ENCODE measurements around the gene TBXT.
"Not testable (repeated sequence)": the region's sequence is repeated elsewhere in the genome, so short reads cannot be mapped to it uniquely, and the experiment has no call there.

Gene TBXT

GRCh38 chr6:166167801-166168615 lies at the start of gene TBXT:
TSS of gene TBXT (minus strand) at chr6:166167851. CDS start at chr6:166167591, 260 bp downstream.
- no peak for DNase-seq (ENCODE audit: low spot score)

- DNase-seq (ENCODE audit: low spot score): no peak
These were observed 39.6 kb upstream of the TBXT start for GRCh38 chr6:166207284-166207561.

GRCh38 chr6:166206510-166207283 lies 39.0 kb upstream of the TBXT start:
- no peak for DNase-seq (ENCODE audit: low spot score)

- DNase-seq (ENCODE audit: low spot score): no peak
These were observed 38.4 kb upstream of the TBXT start for GRCh38 chr6:166206066-166206465.

- DNase-seq (ENCODE audit: low spot score): no peak
These were observed 37.4 kb upstream of the TBXT start for GRCh38 chr6:166204852-166205650.

GRCh38 chr6:166203641-166204222 lies 36.1 kb upstream of the TBXT start:
- DNase-seq (ENCODE audit: low spot score): no peak

GRCh38 chr6:166203003-166203640 lies 35.5 kb upstream of the TBXT start:
- DNase-seq (ENCODE audit: low spot score): peak; percentile 79

GRCh38 chr6:166202321-166202733 lies 34.7 kb upstream of the TBXT start:
- no peak for DNase-seq (ENCODE audit: low spot score)

GRCh38 chr6:166201878-166202277 lies 34.2 kb upstream of the TBXT start:
- no peak for DNase-seq (ENCODE audit: low spot score)

GRCh38 chr6:166197361-166197760 lies 29.7 kb upstream of the TBXT start:
- no peak for DNase-seq (ENCODE audit: low spot score)

- no peak for DNase-seq (ENCODE audit: low spot score)
These were observed 28.2 kb upstream of the TBXT start for GRCh38 chr6:166195860-166196238.

- DNase-seq (ENCODE audit: low spot score): no peak
These were observed 27.5 kb upstream of the TBXT start for GRCh38 chr6:166194914-166195859.

GRCh38 chr6:166192557-166192956 lies 24.9 kb upstream of the TBXT start:
- DNase-seq (ENCODE audit: low spot score): no peak

GRCh38 chr6:166192136-166192535 lies 24.5 kb upstream of the TBXT start:
- DNase-seq (ENCODE audit: low spot score): no peak

GRCh38 chr6:166179704-166180103 lies 12.1 kb upstream of the TBXT start:
- no peak for DNase-seq (ENCODE audit: low spot score)

- DNase-seq (ENCODE audit: low spot score): no peak
These were observed 8.5 kb upstream of the TBXT start for GRCh38 chr6:166176106-166176505.

GRCh38 chr6:166175093-166175492 lies 7.4 kb upstream of the TBXT start:
- DNase-seq (ENCODE audit: low spot score): not testable (repeated sequence)

GRCh38 chr6:166174031-166174430 lies 6.4 kb upstream of the TBXT start:
- no peak for DNase-seq (ENCODE audit: low spot score)

GRCh38 chr6:166173281-166173951 lies 5.8 kb upstream of the TBXT start:
- peak; percentile 29 for DNase-seq (ENCODE audit: low spot score)

- DNase-seq (ENCODE audit: low spot score): no peak
These were observed 4.9 kb upstream of the TBXT start for GRCh38 chr6:166172546-166172945.

All from COLO829 (cell line).